Ascending aorta (tissue), 2 donors: ENCODE measurements around the gene CNTD1. TPM values are rescaled to one million over a fixed set of nuclear protein-coding genes. Genes with fewer than 3 reads are reported as not detected.
A peak's percentile ranks its signal among the peaks of the same experiment; 100 is the strongest.

Experiments used
- DNase-seq, 2 donors: peaks; one replicate each; pipeline ENCODE4 v3.0.0-alpha.2; 2019; ENCODE audit warnings: low spot score in 2 of 2
- H3K27ac ChIP-seq, 2 donors: fragments of 200-600 bp; sonication (generic); one replicate each; pipeline ENCODE4 v1.5.1; 2016 to 2017; ENCODE audit warnings: mild to moderate bottlenecking in 1 of 2
- H3K27me3 ChIP-seq: fragments of 200-600 bp; sonication (generic); one replicate; pipeline ENCODE4 v1.5.1; 2017
- H3K36me3 ChIP-seq, 2 donors: fragments of 200-600 bp; sonication (generic); one replicate each; pipeline ENCODE4 v1.5.1; 2016
- H3K4me1 ChIP-seq, 2 donors: fragments of 200-600 bp; sonication (generic); one replicate each; pipeline ENCODE4 v1.5.1; 2016 to 2017; ENCODE audit warnings: mild to moderate bottlenecking in 1 of 2
- H3K4me3 ChIP-seq, 2 donors: fragments of 200-600 bp; sonication (generic); one replicate each; pipeline ENCODE4 v1.5.1; 2016 to 2017; ENCODE audit warnings: mild to moderate bottlenecking in 1 of 2
- H3K9me3 ChIP-seq, 2 donors: fragments of 200-600 bp; sonication (generic); one replicate each; pipeline ENCODE4 v1.5.1; 2016
- CTCF ChIP-seq, 3 experiments: fragments of 200-600 bp in 2 of 3; fragments of 450-650 bp in 1 of 3; sonication (generic) in 2 of 3; IDR thresholded peaks; one replicate each; pipeline ENCODE4 v1.5.1; 2016 to 2019; ENCODE audit warnings: antibody characterized with exemption in 3 of 3, mild to moderate bottlenecking in 1 of 3, moderate library complexity in 1 of 3
- intact Hi-C: fragments of 100-400 bp; cut with DNase I; formaldehyde crosslinking; loops from one replicate; pipeline ENCODE4 v1.15.1; 2023
- total RNA-seq: library from RNA; depleted of rRNA; stranded (reverse); fragments of >200 nt; gene quantifications from one replicate; pipeline ENCODE4 v1.1.0, GENCODE V29; 2016

Gene CNTD1
- total RNA-seq, 1 donor from 2014 or later, result not detected

GRCh38 chr17:42857389-42857788, 58.7 kb downstream of the CNTD1 start:
- Histone ChIP-seq H3K36me3 (peaks cover 3 to 15% of the 10 kb centered on the region in 2 donors), H3K27ac (peak overlapping the region in 1 of 2 donors; percentile 40), H3K9me3 (no peaks in the 10 kb centered on the region), H3K4me3 (no peak overlapping the region), H3K4me1 (peaks cover 0 to 11% of the 10 kb centered on the region in 2 donors), H3K27me3 (no peaks in the 10 kb centered on the region)
- intact Hi-C loops, result no loop called here
- no peak for TF ChIP-seq CTCF (IDR thresholded peaks at IDR 0.05)
- no peak for DNase-seq

Other genes starting within 250 kb of the CNTD1 start
- not detected for gene HSD17B1, start 245.9 kb upstream of the CNTD1 start, total RNA-seq
- 10.9 TPM for gene COASY, start 236.7 kb upstream of the CNTD1 start, total RNA-seq
- gene MLX, start 231.8 kb upstream of the CNTD1 start, total RNA-seq, result 15.8 TPM
- gene PSMC3IP, start 221.1 kb upstream of the CNTD1 start, total RNA-seq, result 2.9 TPM
- 51.3 TPM for gene RETREG3, start 189.5 kb upstream of the CNTD1 start, total RNA-seq
- 10.5 TPM for gene TUBG1, start 189.2 kb upstream of the CNTD1 start, total RNA-seq
- 73.1 TPM for gene TUBG2, start 139.6 kb upstream of the CNTD1 start, total RNA-seq
- 105 TPM for gene PLEKHH3, start 121.9 kb upstream of the CNTD1 start, total RNA-seq
- gene CCR10, start 117.0 kb upstream of the CNTD1 start, total RNA-seq, result 91.2 TPM
- gene CNTNAP1, start 116.3 kb upstream of the CNTD1 start, total RNA-seq, result 10.5 TPM
- gene EZH1, start 53.8 kb upstream of the CNTD1 start, total RNA-seq, result 169 TPM
- 80.5 TPM for gene RAMP2, start 37.6 kb upstream of the CNTD1 start, total RNA-seq
- 40.9 TPM for gene VPS25, start 25.4 kb upstream of the CNTD1 start, total RNA-seq
- gene WNK4, start 18.3 kb upstream of the CNTD1 start, total RNA-seq, result not detected
- gene COA3, start 157 bp upstream of the CNTD1 start, total RNA-seq, result 9.8 TPM
- gene BECN1, start 25.4 kb downstream of the CNTD1 start, total RNA-seq, result 66.1 TPM
- gene PSME3, start 34.5 kb downstream of the CNTD1 start, total RNA-seq, result 29.7 TPM
- not detected for gene AOC2, start 45.7 kb downstream of the CNTD1 start, total RNA-seq
- 128 TPM for gene AOC3, start 52.3 kb downstream of the CNTD1 start, total RNA-seq
- not detected for gene G6PC1, start 101.9 kb downstream of the CNTD1 start, total RNA-seq
- 3.8 TPM for gene AARSD1, start 165.6 kb downstream of the CNTD1 start, total RNA-seq
- gene PTGES3L, start 181.2 kb downstream of the CNTD1 start, total RNA-seq, result not detected
- 10.2 TPM for gene RUNDC1, start 181.7 kb downstream of the CNTD1 start, total RNA-seq
- gene RPL27, start 199.6 kb downstream of the CNTD1 start, total RNA-seq, result 417 TPM
- 45.2 TPM for gene IFI35, start 207.9 kb downstream of the CNTD1 start, total RNA-seq
- 296 TPM for gene VAT1, start 223.5 kb downstream of the CNTD1 start, total RNA-seq
- 7.3 TPM for gene RND2, start 226.4 kb downstream of the CNTD1 start, total RNA-seq